SU-DHL-6 (cell line): ENCODE results near the gene PPP1R12B.
"Not testable (repeated sequence)": the region's sequence is repeated elsewhere in the genome, so short reads cannot be mapped to it uniquely, and the experiment has no call there.

Experiments
- H2AFZ ChIP-seq: fragments of 200-600 bp; sonication (generic); 2 replicates; pipeline ENCODE4 v1.6.1; 2014; ENCODE audit warnings: low read depth, mild to moderate bottlenecking, moderate library complexity, mixed read lengths, antibody characterized with exemption, low read length; ENCODE audit not compliant: severe bottlenecking
- H3F3A ChIP-seq: fragments of 200-600 bp; shearing (Covaris generic); 2 replicates; pipeline ENCODE4 v1.6.0; 2016; ENCODE audit warnings: antibody characterized with exemption, mild to moderate bottlenecking; ENCODE audit not compliant: insufficient read depth
- H3K27ac ChIP-seq: fragments of 200-600 bp; sonication (generic); 2 replicates; pipeline ENCODE4 v1.5.1; 2016; ENCODE audit warnings: low read depth, mild to moderate bottlenecking, low read length, moderate library complexity, mixed read lengths
- H3K27me3 ChIP-seq: fragments of 200-600 bp; sonication (generic), shearing (Covaris generic); 2 replicates; pipeline ENCODE4 v1.6.0; 2014; ENCODE audit warnings: mild to moderate bottlenecking, low read length
- H3K36me3 ChIP-seq: fragments of 200-600 bp; sonication (generic); 2 replicates; pipeline ENCODE4 v1.6.1; 2014; ENCODE audit warnings: mild to moderate bottlenecking, low read length, mixed read lengths
- H3K4me2 ChIP-seq: fragments of 300-600, 200-600 bp; shearing (Covaris generic), sonication (generic); 2 replicates; pipeline ENCODE4 v1.6.0; 2014; ENCODE audit warnings: low read length, low read depth, mild to moderate bottlenecking; ENCODE audit not compliant: poor library complexity, severe bottlenecking
- H3K4me3 ChIP-seq: fragments of 200-600 bp; sonication (generic); 2 replicates; pipeline ENCODE4 v1.5.1; 2014; ENCODE audit warnings: antibody characterized with exemption, low read length, mild to moderate bottlenecking, mixed read lengths; ENCODE audit not compliant: insufficient read depth, poor library complexity, severe bottlenecking
- H3K79me2 ChIP-seq: fragments of 200-600 bp; sonication (generic); 2 replicates; pipeline ENCODE4 v1.6.1; 2014; ENCODE audit warnings: mild to moderate bottlenecking, low read length, moderate library complexity; ENCODE audit not compliant: insufficient read depth
- H3K9ac ChIP-seq: fragments of 200-600 bp; sonication (generic); 2 replicates; pipeline ENCODE4 v1.7.0; 2014; ENCODE audit warnings: mild to moderate bottlenecking, low read length
- H3K9me2 ChIP-seq: fragments of 200-600 bp; sonication (generic); replicated peaks from 2 replicates; pipeline ENCODE4 v1.6.1; 2014; ENCODE audit warnings: low read length; ENCODE audit not compliant: insufficient read depth
- H3K9me3 ChIP-seq: fragments of 200-600 bp; sonication (generic); 2 replicates; pipeline ENCODE4 v1.6.1; 2014; ENCODE audit warnings: low read length, mixed read lengths; ENCODE audit not compliant: insufficient read depth
- H4K20me1 ChIP-seq: fragments of 200-600 bp; sonication (generic); 2 replicates; pipeline ENCODE4 v1.6.1; 2014; ENCODE audit warnings: low read depth, mild to moderate bottlenecking, antibody characterized with exemption, low read length, moderate library complexity, mixed read lengths
- EZH2phosphoT487 ChIP-seq: fragments of 200-600 bp; sonication (generic), shearing (Covaris generic); conservative IDR thresholded peaks from 2 replicates; pipeline ENCODE4 v1.6.1; 2018; ENCODE audit warnings: mild to moderate bottlenecking, antibody characterized with exemption, low read length, moderate library complexity, mixed read lengths
- TF ChIP-seq, protein P1 (sequence below): fragments of 200-600 bp; sonication (generic); IDR thresholded peaks from one replicate; pipeline ENCODE4 v1.5.1; 2017; ENCODE audit warnings: antibody characterized with exemption, mild to moderate bottlenecking, low read length, moderate library complexity; ENCODE audit not compliant: insufficient read depth, poor library complexity, severe bottlenecking

The PPP1R12B gene

DNA sequence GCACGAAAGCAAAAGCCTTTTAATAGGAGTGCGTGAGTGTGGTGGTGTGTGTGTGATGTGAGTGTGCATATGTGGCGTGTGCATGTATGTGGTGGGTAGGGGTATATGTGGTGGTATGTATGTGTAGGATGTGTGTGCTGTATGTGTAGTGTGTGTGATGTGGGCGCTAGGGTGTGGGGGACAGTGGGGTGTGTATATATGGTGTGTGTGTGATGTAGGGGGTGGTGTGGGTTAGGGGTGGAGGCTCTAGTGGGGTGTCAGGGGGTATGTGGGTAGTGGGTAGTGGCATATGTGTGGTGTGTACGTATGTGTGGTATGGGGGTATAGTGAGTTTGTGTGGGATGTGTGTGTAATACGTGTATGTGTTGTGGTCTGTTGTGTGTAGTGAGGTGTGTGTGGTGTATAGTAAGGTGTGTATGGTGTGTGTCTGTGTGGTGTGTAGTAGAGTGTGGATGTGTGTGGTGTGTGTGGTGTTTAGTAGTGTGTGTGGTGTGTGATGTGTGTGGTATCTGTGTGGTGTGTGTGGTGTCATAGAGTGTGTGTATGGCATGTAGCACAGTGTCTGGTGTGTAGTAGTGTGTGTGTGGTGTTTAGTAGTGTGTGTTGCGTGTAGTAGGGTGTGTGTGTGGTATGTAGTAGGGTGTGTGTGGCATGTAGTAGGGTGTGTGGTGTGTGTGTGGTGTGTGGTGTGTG is 275.7 kb downstream of the PPP1R12B start:
- H3K4me3 ChIP-seq = no peak overlapping the region
- H2AFZ ChIP-seq = no peak overlapping the region
- no peak overlapping the region for H3K27ac ChIP-seq
- H3K9me2 ChIP-seq = no peaks in the 10 kb centered on the region
- TF ChIP-seq, protein P1, sequence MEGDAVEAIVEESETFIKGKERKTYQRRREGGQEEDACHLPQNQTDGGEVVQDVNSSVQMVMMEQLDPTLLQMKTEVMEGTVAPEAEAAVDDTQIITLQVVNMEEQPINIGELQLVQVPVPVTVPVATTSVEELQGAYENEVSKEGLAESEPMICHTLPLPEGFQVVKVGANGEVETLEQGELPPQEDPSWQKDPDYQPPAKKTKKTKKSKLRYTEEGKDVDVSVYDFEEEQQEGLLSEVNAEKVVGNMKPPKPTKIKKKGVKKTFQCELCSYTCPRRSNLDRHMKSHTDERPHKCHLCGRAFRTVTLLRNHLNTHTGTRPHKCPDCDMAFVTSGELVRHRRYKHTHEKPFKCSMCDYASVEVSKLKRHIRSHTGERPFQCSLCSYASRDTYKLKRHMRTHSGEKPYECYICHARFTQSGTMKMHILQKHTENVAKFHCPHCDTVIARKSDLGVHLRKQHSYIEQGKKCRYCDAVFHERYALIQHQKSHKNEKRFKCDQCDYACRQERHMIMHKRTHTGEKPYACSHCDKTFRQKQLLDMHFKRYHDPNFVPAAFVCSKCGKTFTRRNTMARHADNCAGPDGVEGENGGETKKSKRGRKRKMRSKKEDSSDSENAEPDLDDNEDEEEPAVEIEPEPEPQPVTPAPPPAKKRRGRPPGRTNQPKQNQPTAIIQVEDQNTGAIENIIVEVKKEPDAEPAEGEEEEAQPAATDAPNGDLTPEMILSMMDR = no peak
- TF ChIP-seq EZH2phosphoT487 = no peak
- no peaks in the 10 kb centered on the region for H3K79me2 ChIP-seq
- no peaks in the 10 kb centered on the region for H3K36me3 ChIP-seq
- H3K4me2 ChIP-seq = no peak overlapping the region
- H3K9ac ChIP-seq = no peak overlapping the region
- no peaks in the 10 kb centered on the region for H3K9me3 ChIP-seq
- no peaks in the 10 kb centered on the region for H4K20me1 ChIP-seq
- no peaks in the 10 kb centered on the region for H3K27me3 ChIP-seq
- H3F3A ChIP-seq = no peaks in the 10 kb centered on the region

DNA sequence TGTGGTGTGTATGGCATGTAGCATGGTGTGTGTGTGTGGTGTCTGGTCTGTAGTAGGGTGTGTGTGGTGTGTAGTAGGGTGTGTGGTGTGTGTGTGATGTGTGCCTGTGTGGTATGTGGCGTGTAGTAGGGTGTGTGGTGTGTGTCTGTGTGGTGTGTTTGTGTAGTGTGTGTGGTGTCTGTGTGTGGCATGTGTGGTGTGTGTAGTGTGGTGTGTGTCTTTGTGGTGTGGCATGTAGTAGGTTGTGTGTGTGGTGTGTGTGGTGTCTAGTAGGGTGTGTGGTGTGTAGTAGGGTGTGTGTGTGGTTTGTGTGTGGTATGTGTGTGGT is 276.2 kb downstream of the PPP1R12B start:
- H3K9me3 ChIP-seq = no peaks in the 10 kb centered on the region
- no peak overlapping the region for H3K4me2 ChIP-seq
- no peak overlapping the region for H3K27ac ChIP-seq
- H3F3A ChIP-seq = no peaks in the 10 kb centered on the region
- H2AFZ ChIP-seq = no peak overlapping the region
- H4K20me1 ChIP-seq = no peaks in the 10 kb centered on the region
- no peaks in the 10 kb centered on the region for H3K36me3 ChIP-seq
- no peak overlapping the region for H3K4me3 ChIP-seq
- no peak overlapping the region for H3K9ac ChIP-seq
- TF ChIP-seq, protein P1 = no peak
- TF ChIP-seq EZH2phosphoT487 = no peak
- no peaks in the 10 kb centered on the region for H3K27me3 ChIP-seq
- H3K9me2 ChIP-seq = no peaks in the 10 kb centered on the region
- no peaks in the 10 kb centered on the region for H3K79me2 ChIP-seq

GRCh38 chr1:202625416-202626360 is 277.2 kb downstream of the PPP1R12B start:
- no peak overlapping the region for H2AFZ ChIP-seq
- no peaks in the 10 kb centered on the region for H3K9me3 ChIP-seq
- H3K27ac ChIP-seq = no peak overlapping the region
- no peaks in the 10 kb centered on the region for H3K9me2 ChIP-seq
- no peak overlapping the region for H3K9ac ChIP-seq
- no peaks in the 10 kb centered on the region for H3F3A ChIP-seq
- H3K36me3 ChIP-seq = no peaks in the 10 kb centered on the region
- TF ChIP-seq EZH2phosphoT487 = no peak
- TF ChIP-seq, protein P1 = peak; percentile 24
- no peaks in the 10 kb centered on the region for H3K27me3 ChIP-seq
- H4K20me1 ChIP-seq = no peaks in the 10 kb centered on the region
- H3K4me2 ChIP-seq = no peak overlapping the region
- H3K79me2 ChIP-seq = no peaks in the 10 kb centered on the region
- H3K4me3 ChIP-seq = no peak overlapping the region

GRCh38 chr1:202627036-202627435 is 278.5 kb downstream of the PPP1R12B start:
- not testable (repeated sequence) for H2AFZ ChIP-seq, H3K9ac ChIP-seq, H3K27ac ChIP-seq, H3K36me3 ChIP-seq, H3K4me3 ChIP-seq, H3K4me2 ChIP-seq, H4K20me1 ChIP-seq, H3K79me2 ChIP-seq, H3K9me2 ChIP-seq, H3K9me3 ChIP-seq, H3K27me3 ChIP-seq, H3F3A ChIP-seq
